H1 (cell line): ENCODE measurements around the gene SV2B. TPM values are rescaled to one million over a fixed set of nuclear protein-coding genes. Genes with fewer than 3 reads are reported as not detected.

Experiments
- CTCF ChIA-PET: fragments of 300-600 bp; sonication (Branson Sonifier 250); formaldehyde crosslinking; loops from one replicate; lab custom pipeline; 2021; ENCODE audit not compliant: partially characterized antibody; lab: Charles Lee
- POLR2A ChIA-PET: fragments of 300-600 bp; sonication (Branson Sonifier 250); formaldehyde crosslinking; loops from one replicate; lab custom pipeline; 2021; ENCODE audit warnings: inconsistent platforms; ENCODE audit not compliant: partially characterized antibody; lab: Charles Lee
- DNase-seq, 2 experiments: peaks; one replicate each; pipeline versions ENCODE4 v3.0.0 to v3.0.0-alpha.2; 2010 to 2022; ENCODE audit warnings: low spot score in 2 of 2, low read depth in 1 of 2, mixed read lengths in 1 of 2
- FAIRE-seq: peaks from 2 replicates; lab custom pipeline; 2011; peaks lifted over from hg19 to GRCh38; lab: Jason Lieb, UNC
- H2AFZ ChIP-seq: 2 replicates; pipeline ENCODE4 v1.8.1; 2012; ENCODE audit warnings: low read length, inconsistent platforms
- H2AK5ac ChIP-seq: 2 replicates; pipeline ENCODE4 v1.6.1; 2013; ENCODE audit warnings: low read depth, low read length
- H2BK120ac ChIP-seq: replicated peaks from 2 replicates; pipeline ENCODE3; 2013; ENCODE audit warnings: low read depth, low read length, inconsistent platforms
- H2BK12ac ChIP-seq: 2 replicates; pipeline ENCODE4 v1.6.1; 2013; ENCODE audit warnings: low read depth, low read length
- H2BK15ac ChIP-seq: 2 replicates; pipeline ENCODE4 v1.6.1; 2013; ENCODE audit warnings: low read length
- H2BK20ac ChIP-seq: 2 replicates; pipeline ENCODE4 v1.6.1; 2013; ENCODE audit warnings: low read length
- H2BK5ac ChIP-seq: 2 replicates; pipeline ENCODE4 v1.6.1; 2013; ENCODE audit warnings: low read depth, low read length
- H3K14ac ChIP-seq: 2 replicates; pipeline ENCODE4 v1.6.1; 2013; ENCODE audit warnings: inconsistent platforms; ENCODE audit not compliant: insufficient read length
- H3K18ac ChIP-seq: 2 replicates; pipeline ENCODE4 v1.6.1; 2013; ENCODE audit warnings: low read length; ENCODE audit errors: extremely low read depth
- H3K23ac ChIP-seq: 2 replicates; pipeline ENCODE4 v1.6.1; 2013; ENCODE audit warnings: inconsistent platforms; ENCODE audit not compliant: insufficient read length
- H3K23me2 ChIP-seq: 2 replicates; pipeline ENCODE4 v1.6.1; 2013; ENCODE audit warnings: low read depth, low read length
- H3K27ac ChIP-seq: 2 replicates; pipeline ENCODE4 v1.6.1; 2011; ENCODE audit warnings: low read depth, low read length, inconsistent platforms
- H3K27me3 ChIP-seq, 4 experiments: replicated peaks in 1 of 4; 1 replicate in 1 of 4; 2 replicates in 3 of 4; pipeline versions ENCODE4 v1.6.1 to v1.8.1; 2011 to 2013; ENCODE audit warnings: low read length in 3 of 4, mild to moderate bottlenecking in 3 of 4, inconsistent platforms in 2 of 4, mixed read lengths in 2 of 4, moderate library complexity in 1 of 4; ENCODE audit not compliant: control insufficient read depth in 3 of 4, insufficient read depth in 3 of 4; ENCODE audit errors: extremely low read depth in 1 of 4
- H3K36me3 ChIP-seq, 4 experiments: 2 replicates each; pipeline versions ENCODE4 v1.6.1 to v1.8.1; 2011 to 2013; ENCODE audit warnings: mild to moderate bottlenecking in 4 of 4, low read length in 3 of 4, moderate library complexity in 2 of 4, control low read depth in 1 of 4, inconsistent platforms in 1 of 4; ENCODE audit not compliant: insufficient read depth in 4 of 4, control insufficient read depth in 2 of 4
- H3K4ac ChIP-seq: replicated peaks from 2 replicates; pipeline ENCODE3; 2013; ENCODE audit warnings: low read length, low read depth, mixed read lengths, inconsistent platforms; ENCODE audit not compliant: insufficient read length
- H3K4me1 ChIP-seq, 4 experiments: replicated peaks in 1 of 4; 1 replicate in 1 of 4; 2 replicates in 3 of 4; pipeline versions ENCODE4 v1.6.1 to v1.8.1; 2011 to 2013; ENCODE audit warnings: low read length in 3 of 4, inconsistent platforms in 2 of 4, mixed read lengths in 1 of 4; ENCODE audit not compliant: insufficient read depth in 4 of 4, control insufficient read depth in 3 of 4
- H3K4me2 ChIP-seq, 2 experiments: 2 replicates each; pipeline versions ENCODE4 v1.6.1 to v1.8.1; 2011 to 2013; ENCODE audit warnings: low read depth in 2 of 2, low read length in 2 of 2, control low read depth in 1 of 2, inconsistent platforms in 1 of 2, mild to moderate bottlenecking in 1 of 2; ENCODE audit not compliant: insufficient read depth in 1 of 2
- H3K4me3 ChIP-seq, 4 experiments: fragments of 200-600, 300-600 bp in 1 of 4; sonication (generic), shearing (Covaris generic), sonication (Bioruptor Twin) in 1 of 4; 2 replicates each; pipeline versions ENCODE4 v1.5.1 to v1.8.1; 2011 to 2016; ENCODE audit warnings: low read length in 4 of 4, low read depth in 3 of 4, control low read depth in 2 of 4, inconsistent platforms in 2 of 4, mild to moderate bottlenecking in 2 of 4, mixed read lengths in 1 of 4, moderate library complexity in 1 of 4; ENCODE audit not compliant: insufficient read depth in 2 of 4; ENCODE audit errors: extremely low read depth in 1 of 4
- H3K56ac ChIP-seq: replicated peaks from 2 replicates; pipeline ENCODE3; 2013; ENCODE audit warnings: low read depth, mild to moderate bottlenecking, mixed read lengths, low read length, inconsistent platforms; ENCODE audit not compliant: insufficient read length
- H3K79me1 ChIP-seq: 2 replicates; pipeline ENCODE4 v1.6.1; 2013; ENCODE audit warnings: low read depth, low read length, control low read depth
- H3K79me2 ChIP-seq, 2 experiments: 2 replicates each; pipeline versions ENCODE4 v1.6.1 to v1.8.1; 2012 to 2013; ENCODE audit warnings: low read length in 2 of 2, mild to moderate bottlenecking in 2 of 2, inconsistent platforms in 1 of 2; ENCODE audit not compliant: insufficient read depth in 2 of 2, control insufficient read depth in 1 of 2
- H3K9ac ChIP-seq, 4 experiments: replicated peaks in 1 of 4; 1 replicate in 1 of 4; 2 replicates in 3 of 4; pipeline versions ENCODE4 v1.6.1 to v1.8.1; 2011 to 2013; ENCODE audit warnings: low read depth in 3 of 4, low read length in 3 of 4, control low read depth in 2 of 4, mild to moderate bottlenecking in 2 of 4, moderate library complexity in 2 of 4, inconsistent platforms in 1 of 4; ENCODE audit errors: extremely low read depth in 1 of 4
- H3K9me3 ChIP-seq, 2 experiments: 2 replicates each; pipeline versions ENCODE4 v1.6.1 to v1.8.1; 2012 to 2013; ENCODE audit warnings: mild to moderate bottlenecking in 2 of 2, moderate library complexity in 2 of 2, control low read depth in 1 of 2, inconsistent platforms in 1 of 2, low read depth in 1 of 2, low read length in 1 of 2, mixed read lengths in 1 of 2; ENCODE audit not compliant: insufficient read depth in 2 of 2
- H4K20me1 ChIP-seq, 2 experiments: replicated peaks in 1 of 2; 2 replicates each; pipeline versions ENCODE3 to v1.8.1; 2011 to 2013; ENCODE audit warnings: inconsistent platforms in 2 of 2, low read length in 2 of 2, mild to moderate bottlenecking in 1 of 2; ENCODE audit not compliant: insufficient read depth in 2 of 2, control insufficient read depth in 1 of 2
- H4K5ac ChIP-seq: 2 replicates; pipeline ENCODE4 v1.6.1; 2013; ENCODE audit warnings: low read length, low read depth, mixed read lengths, inconsistent platforms; ENCODE audit not compliant: insufficient read length
- H4K8ac ChIP-seq: 2 replicates; pipeline ENCODE4 v1.8.0; 2013; ENCODE audit warnings: mild to moderate bottlenecking, moderate library complexity, low read length, inconsistent platforms; ENCODE audit not compliant: insufficient read depth; ENCODE audit errors: extremely low read depth
- H4K91ac ChIP-seq: replicated peaks from 2 replicates; pipeline ENCODE3; 2013; ENCODE audit warnings: low read length, mixed read lengths, inconsistent platforms; ENCODE audit not compliant: insufficient read length
- BCL11A ChIP-seq, 2 experiments: IDR thresholded peaks; one replicate each; pipeline ENCODE4 v1.6.1; 2011; ENCODE audit warnings: low read depth in 2 of 2, low read length in 2 of 2, mild to moderate bottlenecking in 2 of 2
- NRF1 ChIP-seq: IDR thresholded peaks from 2 replicates; pipeline ENCODE4 v1.6.1; 2011; ENCODE audit warnings: mild to moderate bottlenecking, low read depth, low read length, improper control_type of control experiment
- PHF8 ChIP-seq: fragments of 200-600 bp; sonication (generic); conservative IDR thresholded peaks from 2 replicates; pipeline ENCODE4 v1.7.1; 2012; ENCODE audit warnings: low read depth, mild to moderate bottlenecking, inconsistent platforms, low read length, moderate library complexity
- RBBP5 ChIP-seq: IDR thresholded peaks from 2 replicates; pipeline ENCODE4 v1.7.1; 2012; ENCODE audit warnings: low read depth, mild to moderate bottlenecking, inconsistent platforms, low read length, moderate library complexity, borderline replicate concordance
- RNF2 ChIP-seq: fragments of 200-900, 300-1000 bp; sonication (generic); IDR thresholded peaks from 2 replicates; pipeline ENCODE4 v1.7.1; 2016; ENCODE audit warnings: borderline replicate concordance, low read depth, mild to moderate bottlenecking, antibody characterized with exemption, low read length; ENCODE audit not compliant: poor library complexity, severe bottlenecking; ENCODE audit errors: missing control alignments
- WGBS, 2 experiments: shearing (Covaris generic) in 1 of 2; methylation state at CpG; one replicate each; pipeline versions ENCODE4 v1.1.6 to v1.1.7; 2013 to 2015; ENCODE audit warnings: low lambda C conversion rate in 2 of 2, mixed read lengths in 2 of 2, inconsistent platforms in 1 of 2, low coverage in 1 of 2, missing lambda C conversion rate in 1 of 2; ENCODE audit not compliant: insufficient replicate concordance in 2 of 2, insufficient coverage in 1 of 2, insufficient read length in 1 of 2; ENCODE audit errors: extremely low coverage in 1 of 2, missing lambda C conversion rate in 1 of 2; 5-methylcytosine and 5-hydroxymethylcytosine counted together
- polyA plus RNA-seq, 7 experiments: library from polyadenylated mRNA; depleted of rRNA in 3 of 7; stranded (reverse) in 5 of 7; unstranded in 2 of 7; fragments of >200 nt in 5 of 7; fragments of 200-250 nt in 2 of 7; gene quantifications; 1 replicate in 5 of 7; 2 replicates in 1 of 7; 4 replicates in 1 of 7; pipeline versions ENCODE4 v1.2.1 to v1.2.3, GENCODE V29; 2011 to 2013; ENCODE audit warnings: missing spikeins in 2 of 7, mixed read lengths in 2 of 7
- total RNA-seq: library from RNA; stranded (reverse); fragmentation: NEBNext Ultra II Directional; extraction: Animal tissue kit (Norgen Biotek cat#: 25700); gene quantifications from 2 replicates; pipeline ENCODE4 v1.2.1, GENCODE V29; 2021
- TF ChIP-seq, protein P1 (sequence below): IDR thresholded peaks from 2 replicates; pipeline ENCODE4 v1.6.1; 2012; ENCODE audit warnings: inconsistent platforms

The SV2B gene
- total and polyA plus RNA-seq, 2 of the 8 experiments (the other 6 are each of a cell fraction or from before 2014, with no cell fraction given) = 0.09 to 0.20 TPM

DNA sequence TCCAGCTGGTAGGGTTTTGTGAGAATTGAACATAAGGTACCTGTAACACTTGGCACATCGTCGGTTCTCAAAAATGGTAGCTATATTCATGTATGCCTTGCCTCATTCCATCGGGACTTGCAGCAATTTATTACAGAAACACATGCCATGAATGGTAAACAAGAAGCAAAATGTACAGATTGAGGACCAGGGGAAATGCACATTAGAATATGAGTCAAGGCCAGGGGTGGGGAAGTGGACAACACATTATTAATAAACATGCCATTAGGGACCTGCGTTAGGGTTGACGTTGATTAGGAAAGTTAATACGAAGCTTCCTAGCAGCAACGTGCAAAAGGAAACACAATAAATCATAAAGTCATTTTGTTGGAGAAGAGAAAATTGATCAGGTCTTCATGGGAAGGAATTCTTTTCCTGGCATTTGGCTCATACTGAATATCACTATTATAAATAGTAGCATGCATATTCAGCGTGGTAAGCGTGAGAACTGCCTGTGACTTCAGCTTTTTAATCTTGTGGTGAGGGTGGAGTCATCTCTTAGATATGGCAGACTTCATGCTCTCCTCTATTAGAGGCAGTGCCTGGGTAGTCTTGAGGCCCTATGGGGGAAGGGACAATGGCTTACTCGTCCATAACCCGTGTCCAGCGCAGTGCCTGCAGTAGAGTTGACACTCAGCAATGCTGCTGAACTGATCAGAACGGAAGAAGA is 184.9 kb downstream of the SV2B start:
- no peak overlapping the region for H2BK12ac ChIP-seq
- no peak overlapping the region for H2AFZ ChIP-seq
- POLR2A ChIA-PET = no interaction called here
- H3K9me3 ChIP-seq = no peaks in the 10 kb centered on the region
- H3K18ac ChIP-seq = no peak overlapping the region
- H3K56ac ChIP-seq = no peak overlapping the region
- H3K79me2 ChIP-seq = no peaks in the 10 kb centered on the region
- no peaks in the 10 kb centered on the region for H3K27me3 ChIP-seq
- H3K23ac ChIP-seq = no peak overlapping the region
- no peak overlapping the region for H3K4me3 ChIP-seq
- CTCF ChIA-PET = interaction anchor here (1.4 to 1.7 kb wide), 4 partner anchors 9 to 37 kb away, joined by 3 to 10 read pairs (median 4); no protein-coding TSS in a partner anchor
- no peaks in the 10 kb centered on the region for H3K36me3 ChIP-seq
- no peak overlapping the region for H4K5ac ChIP-seq
- no peak overlapping the region for H2BK5ac ChIP-seq
- H3K4me1 ChIP-seq = no peaks in the 10 kb centered on the region; a peak in 1 of 7 replicates
- H2BK20ac ChIP-seq = no peak overlapping the region
- H3K27ac ChIP-seq = no peak overlapping the region
- H3K79me1 ChIP-seq = no peaks in the 10 kb centered on the region
- H3K9ac ChIP-seq = no peak overlapping the region
- H3K4me2 ChIP-seq = no peak overlapping the region
- no peak overlapping the region for H3K4ac ChIP-seq
- H4K20me1 ChIP-seq = no peaks in the 10 kb centered on the region
- DNase-seq (no peak), FAIRE-seq (no peak)
- no peak overlapping the region for H4K8ac ChIP-seq
- no peak overlapping the region for H2BK15ac ChIP-seq
- no peak overlapping the region for H2BK120ac ChIP-seq
- H2AK5ac ChIP-seq = no peak overlapping the region
- no peaks in the 10 kb centered on the region for H3K23me2 ChIP-seq
- H4K91ac ChIP-seq = no peak overlapping the region
- WGBS, 2 experiments = 90% methylated on average over 13 of the region's 13 CpGs; no CpG with 5 or more reads in 1 of the 2 experiments
- no peak overlapping the region for H3K14ac ChIP-seq
- TF ChIP-seq RBBP5 (no peak), NRF1 (no peak), BCL11A (IDR thresholded peaks at IDR 0.05; ENCODE audit: low read depth in 2 of 2, low read length in 2 of 2) (no peak), PHF8 (no peak), RNF2 (no peak)
- TF ChIP-seq, protein P1, sequence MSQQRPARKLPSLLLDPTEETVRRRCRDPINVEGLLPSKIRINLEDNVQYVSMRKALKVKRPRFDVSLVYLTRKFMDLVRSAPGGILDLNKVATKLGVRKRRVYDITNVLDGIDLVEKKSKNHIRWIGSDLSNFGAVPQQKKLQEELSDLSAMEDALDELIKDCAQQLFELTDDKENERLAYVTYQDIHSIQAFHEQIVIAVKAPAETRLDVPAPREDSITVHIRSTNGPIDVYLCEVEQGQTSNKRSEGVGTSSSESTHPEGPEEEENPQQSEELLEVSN = no peak
